OCI-LY1 (cell line): Measurements from ENCODE around the gene MMP24OS.

Experiments used
- H2AFZ ChIP-seq: fragments of 200-600 bp; sonication (generic), shearing (Covaris generic); 2 replicates; pipeline ENCODE4 v1.6.0; 2014; ENCODE audit warnings: antibody characterized with exemption, mild to moderate bottlenecking, low read length
- H3F3A ChIP-seq: fragments of 200-600 bp; sonication (generic), shearing (Covaris generic); 2 replicates; pipeline ENCODE4 v1.6.0; 2014; ENCODE audit warnings: mild to moderate bottlenecking, antibody characterized with exemption, low read length, moderate library complexity; ENCODE audit not compliant: insufficient read depth
- H3K27ac ChIP-seq: fragments of 200-600 bp; sonication (generic); 2 replicates; pipeline ENCODE4 v1.5.1; 2014; ENCODE audit warnings: low read length, mixed run types, mild to moderate bottlenecking, low read depth; ENCODE audit not compliant: poor library complexity, severe bottlenecking
- H3K27me3 ChIP-seq: fragments of 200-600 bp; sonication (generic); 2 replicates; pipeline ENCODE4 v1.6.0; 2014; ENCODE audit warnings: antibody characterized with exemption, mild to moderate bottlenecking, low read length, moderate library complexity; ENCODE audit not compliant: insufficient read depth
- H3K36me3 ChIP-seq: fragments of 200-600 bp; sonication (generic); 2 replicates; pipeline ENCODE4 v1.6.1; 2014; ENCODE audit warnings: mild to moderate bottlenecking, antibody characterized with exemption, low read length, moderate library complexity, mixed read lengths; ENCODE audit not compliant: insufficient read depth
- H3K4me1 ChIP-seq: fragments of 200-600 bp; sonication (generic); 2 replicates; pipeline ENCODE4 v1.5.1; 2014; ENCODE audit warnings: mild to moderate bottlenecking, low read length, moderate library complexity; ENCODE audit not compliant: insufficient read depth, severe bottlenecking
- H3K4me2 ChIP-seq: fragments of 200-600 bp; sonication (generic), shearing (Covaris generic); 2 replicates; pipeline ENCODE4 v1.6.1; 2014; ENCODE audit warnings: low read length
- H3K4me3 ChIP-seq: fragments of 200-600 bp; sonication (generic); 2 replicates; pipeline ENCODE4 v1.5.1; 2014; ENCODE audit warnings: low read length, low read depth, mild to moderate bottlenecking, mixed read lengths; ENCODE audit not compliant: poor library complexity, severe bottlenecking
- H3K79me2 ChIP-seq: fragments of 200-600 bp; shearing (Covaris generic); 2 replicates; pipeline ENCODE4 v1.6.1; 2016; ENCODE audit warnings: mixed run types, low read length, mixed read lengths; ENCODE audit not compliant: insufficient read depth
- H3K9ac ChIP-seq: fragments of 200-600 bp; sonication (generic), shearing (Covaris generic); 2 replicates; pipeline ENCODE4 v1.6.1; 2014; ENCODE audit warnings: mild to moderate bottlenecking, low read length, mixed read lengths
- H3K9me2 ChIP-seq: fragments of 200-600 bp; sonication (generic), shearing (Covaris generic); 2 replicates; pipeline ENCODE4 v1.6.1; 2014; ENCODE audit warnings: low read depth, mild to moderate bottlenecking, low read length, mixed read lengths
- H3K9me3 ChIP-seq: fragments of 200-600 bp; shearing (Covaris generic); 2 replicates; pipeline ENCODE4 v1.6.1; 2014; ENCODE audit warnings: low read length, mixed read lengths
- H4K20me1 ChIP-seq: fragments of 200-600 bp; sonication (generic), shearing (Covaris generic); 2 replicates; pipeline ENCODE4 v1.6.0; 2016; ENCODE audit warnings: mild to moderate bottlenecking, low read length; ENCODE audit not compliant: insufficient read depth
- EZH2 ChIP-seq: fragments of 200-600 bp; sonication (generic), shearing (Covaris generic); IDR thresholded peaks from 2 replicates; pipeline ENCODE4 v1.8.0; 2017; ENCODE audit warnings: borderline replicate concordance, mixed run types, mild to moderate bottlenecking, antibody characterized with exemption, low read length, moderate library complexity, mixed read lengths
- TF ChIP-seq, protein P1 (sequence below): fragments of 200-600 bp; sonication (generic), shearing (Covaris generic); IDR thresholded peaks from 2 replicates; pipeline ENCODE4 v1.5.1; 2017; ENCODE audit warnings: mild to moderate bottlenecking, antibody characterized with exemption, low read length, moderate library complexity, mixed read lengths

Gene MMP24OS

DNA sequence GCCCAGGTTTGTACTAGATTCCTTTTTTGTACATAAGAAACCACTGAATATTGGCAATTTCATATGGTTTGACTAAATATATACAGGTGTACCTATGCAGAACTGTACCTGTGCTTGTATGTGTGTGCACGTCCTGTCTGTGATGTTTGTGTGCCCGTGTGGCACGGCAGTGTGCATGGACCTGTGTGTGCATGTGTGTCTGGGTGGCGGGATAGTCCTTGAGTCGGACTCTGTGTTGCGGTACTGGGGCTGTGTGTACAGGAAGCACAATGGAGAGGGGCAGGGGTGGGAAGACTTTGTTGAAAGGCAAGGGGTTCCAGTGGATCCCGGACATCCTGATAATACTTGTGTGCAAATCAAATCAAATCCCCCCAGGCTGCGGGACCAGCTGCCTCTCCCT lies 17.8 kb upstream of the MMP24OS start:
- Histone ChIP-seq H3K27ac (no peak overlapping the region), H4K20me1 (no peaks in the 10 kb centered on the region), H3K4me1 (no peaks in the 10 kb centered on the region), H3K4me2 (no peak overlapping the region), H3K36me3 (no peaks in the 10 kb centered on the region), H2AFZ (no peak overlapping the region), H3K79me2 (no peaks in the 10 kb centered on the region), H3K27me3 (peaks cover 4% of the 10 kb centered on the region), H3K9ac (no peak overlapping the region), H3K9me3 (no peaks in the 10 kb centered on the region), H3K9me2 (no peaks in the 10 kb centered on the region), H3F3A (no peaks in the 10 kb centered on the region), H3K4me3 (no peak overlapping the region)
- TF ChIP-seq, protein P1, sequence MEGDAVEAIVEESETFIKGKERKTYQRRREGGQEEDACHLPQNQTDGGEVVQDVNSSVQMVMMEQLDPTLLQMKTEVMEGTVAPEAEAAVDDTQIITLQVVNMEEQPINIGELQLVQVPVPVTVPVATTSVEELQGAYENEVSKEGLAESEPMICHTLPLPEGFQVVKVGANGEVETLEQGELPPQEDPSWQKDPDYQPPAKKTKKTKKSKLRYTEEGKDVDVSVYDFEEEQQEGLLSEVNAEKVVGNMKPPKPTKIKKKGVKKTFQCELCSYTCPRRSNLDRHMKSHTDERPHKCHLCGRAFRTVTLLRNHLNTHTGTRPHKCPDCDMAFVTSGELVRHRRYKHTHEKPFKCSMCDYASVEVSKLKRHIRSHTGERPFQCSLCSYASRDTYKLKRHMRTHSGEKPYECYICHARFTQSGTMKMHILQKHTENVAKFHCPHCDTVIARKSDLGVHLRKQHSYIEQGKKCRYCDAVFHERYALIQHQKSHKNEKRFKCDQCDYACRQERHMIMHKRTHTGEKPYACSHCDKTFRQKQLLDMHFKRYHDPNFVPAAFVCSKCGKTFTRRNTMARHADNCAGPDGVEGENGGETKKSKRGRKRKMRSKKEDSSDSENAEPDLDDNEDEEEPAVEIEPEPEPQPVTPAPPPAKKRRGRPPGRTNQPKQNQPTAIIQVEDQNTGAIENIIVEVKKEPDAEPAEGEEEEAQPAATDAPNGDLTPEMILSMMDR, result no peak

GRCh38 chr20:35295058-35295457 lies 17.1 kb upstream of the MMP24OS start:
- H3K27me3 ChIP-seq, result peaks cover 4% of the 10 kb centered on the region
- no peak overlapping the region for H2AFZ ChIP-seq
- H3K4me2 ChIP-seq, result no peak overlapping the region
- no peaks in the 10 kb centered on the region for H3K9me3 ChIP-seq
- no peak overlapping the region for H3K9ac ChIP-seq
- H3K4me1 ChIP-seq, result no peaks in the 10 kb centered on the region
- H3F3A ChIP-seq, result no peaks in the 10 kb centered on the region
- no peak overlapping the region for H3K4me3 ChIP-seq
- H3K79me2 ChIP-seq, result no peaks in the 10 kb centered on the region
- no peak overlapping the region for H3K27ac ChIP-seq
- no peaks in the 10 kb centered on the region for H3K36me3 ChIP-seq
- TF ChIP-seq, protein P1, result no peak
- no peak for TF ChIP-seq EZH2
- no peaks in the 10 kb centered on the region for H3K9me2 ChIP-seq
- no peaks in the 10 kb centered on the region for H4K20me1 ChIP-seq

DNA sequence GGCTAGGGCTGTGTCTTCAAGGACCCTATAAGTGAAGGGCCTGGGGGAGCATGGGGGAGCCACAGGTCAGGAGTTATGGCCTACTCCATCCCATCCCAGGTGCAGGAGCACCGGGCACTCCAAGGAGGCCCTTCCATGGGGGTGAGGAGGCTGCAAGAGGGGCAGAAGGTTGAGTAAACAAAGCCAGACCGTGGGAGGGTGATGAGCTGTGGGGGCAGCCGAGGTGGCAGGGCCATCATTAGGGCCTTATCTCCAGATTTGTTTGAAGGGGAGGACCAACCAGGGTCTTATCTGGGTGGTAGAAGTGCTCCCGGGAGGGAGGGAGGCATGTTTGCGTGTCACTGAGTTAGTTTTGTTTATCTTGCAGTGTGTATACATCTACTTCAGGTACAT lies 16.4 kb upstream of the MMP24OS start:
- H3K27me3 ChIP-seq, result peaks cover 4% of the 10 kb centered on the region
- H3K9me2 ChIP-seq, result no peaks in the 10 kb centered on the region
- H3K27ac ChIP-seq, result no peak overlapping the region
- H4K20me1 ChIP-seq, result no peaks in the 10 kb centered on the region
- H2AFZ ChIP-seq, result no peak overlapping the region
- H3K79me2 ChIP-seq, result no peaks in the 10 kb centered on the region
- H3K4me3 ChIP-seq, result no peak overlapping the region
- no peak overlapping the region for H3K9ac ChIP-seq
- H3F3A ChIP-seq, result no peaks in the 10 kb centered on the region
- H3K9me3 ChIP-seq, result no peaks in the 10 kb centered on the region
- no peak overlapping the region for H3K4me2 ChIP-seq
- TF ChIP-seq, protein P1, result no peak
- H3K36me3 ChIP-seq, result no peaks in the 10 kb centered on the region
- H3K4me1 ChIP-seq, result no peaks in the 10 kb centered on the region
